OCI-LY3 (cell line): ENCODE data around the gene RAB23.

Source experiments
- CTCF ChIP-seq: fragments of 200-600, 300-600 bp; sonication (generic); IDR thresholded peaks from 2 replicates; pipeline ENCODE4 v1.5.1; 2014; ENCODE audit warnings: antibody characterized with exemption, low read length, low read depth
- EZH2phosphoT487 ChIP-seq: fragments of 200-600 bp; shearing (Covaris generic); IDR thresholded peaks from 2 replicates; pipeline ENCODE4 v1.6.1; 2018; ENCODE audit warnings: antibody characterized with exemption, mixed run types, low read depth

- no peak for TF ChIP-seq EZH2phosphoT487
- TF ChIP-seq CTCF = no peak
Observed at GRCh38 chr6:57210060-57210459, 12.0 kb downstream of the RAB23 start.
